MCF 10A (cell line): ENCODE data around the gene ARL13B. TPM values are rescaled to one million over a fixed set of nuclear protein-coding genes. Genes with fewer than 3 reads are reported as not detected.

Source experiments
- BruUV-seq: library from RNA; stranded (reverse); fragments of 400-500 nt; replicated peaks from 2 replicates; lab custom pipeline; 2021; lab: Mats Ljungman, UMichigan
- CTCF ChIA-PET: fragments of 300-600 bp; sonication (Branson Sonifier 250); formaldehyde crosslinking; extraction: SDS; loops from one replicate; lab custom pipeline; 2021; ENCODE audit warnings: antibody characterized with exemption, inconsistent platforms; lab: Yijun Ruan, JAX
- POLR2A ChIA-PET: fragments of 300-600, 350-650 bp; sonication (Branson Sonifier 250); formaldehyde crosslinking; extraction: SDS; loops from one replicate; lab custom pipeline; 2020; ENCODE audit warnings: antibody characterized with exemption, inconsistent platforms; lab: Yijun Ruan, JAX
- DNase-seq: peaks from one replicate; pipeline ENCODE4 v3.0.0-alpha.2; 2018; ENCODE audit not compliant: unreplicated experiment
- H3K27ac Mint-ChIP-seq: one replicate; pipeline ENCODE4 v1.8.0; 2022; ENCODE audit warnings: mild to moderate bottlenecking, low read depth, mixed read lengths; ENCODE audit not compliant: unreplicated experiment
- H3K27me3 Mint-ChIP-seq: one replicate; pipeline ENCODE4 v1.8.0; 2022; ENCODE audit warnings: mixed read lengths; ENCODE audit not compliant: insufficient read depth, unreplicated experiment
- H3K36me3 Mint-ChIP-seq: one replicate; pipeline ENCODE4 v1.8.0; 2022; ENCODE audit warnings: mild to moderate bottlenecking, moderate library complexity, mixed read lengths; ENCODE audit not compliant: insufficient read depth, unreplicated experiment
- H3K4me1 Mint-ChIP-seq: one replicate; pipeline ENCODE4 v1.8.0; 2022; ENCODE audit warnings: mixed read lengths; ENCODE audit not compliant: insufficient read depth, unreplicated experiment
- H3K4me3 Mint-ChIP-seq: one replicate; pipeline ENCODE4 v1.8.0; 2022; ENCODE audit warnings: mild to moderate bottlenecking, moderate library complexity, mixed read lengths; ENCODE audit not compliant: unreplicated experiment
- H3K9me3 Mint-ChIP-seq: one replicate; pipeline ENCODE4 v1.8.0; 2022; ENCODE audit warnings: mixed read lengths; ENCODE audit not compliant: unreplicated experiment
- intact Hi-C: fragments of 100-400 bp; cut with micrococcal nuclease; formaldehyde crosslinking; loops from 2 replicates; pipeline ENCODE4 v1.14.1; 2022
- total RNA-seq: library from RNA; stranded (reverse); gene quantifications from 2 replicates; pipeline ENCODE4 v1.2.3, GENCODE V29; 2022
- TF ChIP-seq, protein P1 (sequence below): fragments of 200-600 bp; IDR thresholded peaks from one replicate; pipeline ENCODE4 v1.8.0; 2022; ENCODE audit warnings: antibody characterized with exemption, mild to moderate bottlenecking; ENCODE audit not compliant: unreplicated experiment

Gene ARL13B
- total RNA-seq, 1 experiment from 2014 or later = 22.0 TPM

DNA sequence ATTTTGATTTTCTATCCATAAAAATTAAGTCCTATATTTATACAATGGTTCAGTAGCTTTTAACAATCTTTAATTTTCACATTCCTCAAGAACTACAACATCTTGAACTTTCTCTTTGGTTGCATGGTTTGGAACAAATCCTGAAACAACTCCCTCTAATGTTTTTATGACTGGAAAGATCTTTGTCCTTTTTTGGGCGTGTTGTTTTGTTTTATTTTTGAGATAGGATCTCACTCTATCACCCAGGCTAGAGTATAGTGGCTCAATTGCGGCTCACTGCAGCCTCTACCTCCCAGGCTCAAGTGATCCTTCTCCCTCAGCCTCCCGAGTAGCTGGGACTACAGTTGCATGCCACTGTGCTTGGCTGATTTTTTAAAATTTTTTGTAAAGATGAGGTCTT is 44.4 kb downstream of the ARL13B start:
- TF ChIP-seq, protein P1, sequence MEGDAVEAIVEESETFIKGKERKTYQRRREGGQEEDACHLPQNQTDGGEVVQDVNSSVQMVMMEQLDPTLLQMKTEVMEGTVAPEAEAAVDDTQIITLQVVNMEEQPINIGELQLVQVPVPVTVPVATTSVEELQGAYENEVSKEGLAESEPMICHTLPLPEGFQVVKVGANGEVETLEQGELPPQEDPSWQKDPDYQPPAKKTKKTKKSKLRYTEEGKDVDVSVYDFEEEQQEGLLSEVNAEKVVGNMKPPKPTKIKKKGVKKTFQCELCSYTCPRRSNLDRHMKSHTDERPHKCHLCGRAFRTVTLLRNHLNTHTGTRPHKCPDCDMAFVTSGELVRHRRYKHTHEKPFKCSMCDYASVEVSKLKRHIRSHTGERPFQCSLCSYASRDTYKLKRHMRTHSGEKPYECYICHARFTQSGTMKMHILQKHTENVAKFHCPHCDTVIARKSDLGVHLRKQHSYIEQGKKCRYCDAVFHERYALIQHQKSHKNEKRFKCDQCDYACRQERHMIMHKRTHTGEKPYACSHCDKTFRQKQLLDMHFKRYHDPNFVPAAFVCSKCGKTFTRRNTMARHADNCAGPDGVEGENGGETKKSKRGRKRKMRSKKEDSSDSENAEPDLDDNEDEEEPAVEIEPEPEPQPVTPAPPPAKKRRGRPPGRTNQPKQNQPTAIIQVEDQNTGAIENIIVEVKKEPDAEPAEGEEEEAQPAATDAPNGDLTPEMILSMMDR = no peak
- no peak for DNase-seq
- Mint-ChIP-seq H3K27me3 (no peaks in the 10 kb centered on the region), H3K4me3 (no peak overlapping the region), H3K36me3 (no peaks in the 10 kb centered on the region), H3K9me3 (no peaks in the 10 kb centered on the region), H3K27ac (no peak overlapping the region), H3K4me1 (peaks cover 9% of the 10 kb centered on the region)
- POLR2A ChIA-PET = no interaction called here
- intact Hi-C loops = no loop called here
- BruUV-seq = no TSS peak
- CTCF ChIA-PET = interaction anchor here (0.7 to 1.7 kb wide), 4 partner anchors 11 to 45 kb away, joined by 3 to 5 read pairs (median 4); no protein-coding TSS in a partner anchor

DNA sequence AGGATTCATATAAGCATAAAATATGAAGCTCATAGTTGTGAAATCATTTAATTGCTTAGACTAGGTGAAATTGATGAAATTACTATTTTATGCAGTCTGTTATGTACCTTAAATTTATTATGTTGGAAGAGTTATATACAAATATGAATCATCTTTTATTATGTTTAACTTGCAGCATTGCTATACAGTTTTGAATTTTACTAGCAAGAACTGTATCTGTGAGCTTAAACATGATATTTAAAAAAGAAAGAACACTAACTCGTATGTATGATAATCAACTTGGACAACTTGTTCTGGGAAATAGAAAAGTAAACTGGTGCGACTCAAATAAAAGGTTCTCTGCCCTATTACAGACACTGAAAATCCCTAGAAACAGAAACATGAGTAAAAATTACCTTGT is 46.7 kb downstream of the ARL13B start:
- Mint-ChIP-seq H3K27me3 (no peaks in the 10 kb centered on the region), H3K9me3 (no peaks in the 10 kb centered on the region), H3K27ac (no peak overlapping the region), H3K36me3 (no peaks in the 10 kb centered on the region), H3K4me3 (no peak overlapping the region), H3K4me1 (peaks cover 9% of the 10 kb centered on the region)
- no peak for DNase-seq
- TF ChIP-seq, protein P1 = no peak
- no TSS peak for BruUV-seq
- ChIA-PET POLR2A (no interaction called here), CTCF (interaction anchor here (1.3 kb wide), 1 partner anchor 10 kb away, joined by 4 read pairs; no protein-coding TSS in a partner anchor)
- intact Hi-C loops = no loop called here

DNA sequence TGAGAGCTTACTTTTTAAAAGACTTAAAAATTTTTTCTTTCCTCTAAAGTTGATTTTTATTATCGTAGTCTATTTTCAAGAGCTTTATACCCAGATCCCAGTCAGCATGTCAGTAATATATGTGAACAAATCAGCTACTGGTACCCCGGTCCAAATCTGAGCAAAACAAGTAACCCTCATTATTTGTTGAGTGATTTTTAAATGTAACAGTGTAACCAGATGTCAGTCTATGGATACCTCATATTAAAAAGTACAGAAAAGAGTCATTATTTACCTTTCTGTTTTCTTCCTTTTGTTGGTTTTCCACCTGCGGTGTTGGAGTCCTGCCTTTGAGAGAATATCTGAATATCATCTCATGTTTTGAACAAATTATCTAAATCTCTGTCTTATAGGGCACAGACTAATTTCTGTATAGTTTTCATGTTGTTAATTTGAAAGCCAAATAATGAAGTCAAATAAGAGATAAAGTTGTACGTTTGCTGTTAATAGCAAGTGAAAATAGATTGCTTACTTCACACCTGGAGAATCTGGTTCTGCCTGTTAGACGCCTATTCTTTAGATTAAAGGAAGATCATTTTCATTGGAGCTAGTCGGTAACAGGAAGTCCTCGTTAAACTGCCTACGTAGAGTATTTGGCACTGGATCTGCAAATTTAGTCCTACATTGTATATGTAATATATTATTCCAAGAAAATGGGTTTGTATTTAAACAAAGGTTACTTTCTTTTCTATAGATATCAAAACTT is 48.3 kb downstream of the ARL13B start, which contains the start of gene STX19:
Gene STX19, minus strand, starts transcription at position 505 of the 745 bp plus-strand sequence. CDS start 13,328 bp downstream, outside the sequence.
- no peaks in the 10 kb centered on the region for H3K9me3 Mint-ChIP-seq
- no peaks in the 10 kb centered on the region for H3K27me3 Mint-ChIP-seq
- H3K36me3 Mint-ChIP-seq = no peaks in the 10 kb centered on the region
- H3K4me1 Mint-ChIP-seq = peaks cover 9% of the 10 kb centered on the region
- H3K4me3 Mint-ChIP-seq = peak within 1 kb of the TSS; percentile 52
- POLR2A ChIA-PET = interaction anchor here (1.0 kb wide), 2 partner anchors 34 to 37 kb away, joined by 3 to 5 read pairs; partner anchors contain the start of genes DHFR2 and NSUN3
- peak within 1 kb of the TSS; percentile 35 for H3K27ac Mint-ChIP-seq
- no peak for DNase-seq
- BruUV-seq = no TSS peak
- intact Hi-C loops = no loop called here
- CTCF ChIA-PET = interaction anchor here (1.0 to 1.3 kb wide), 2 partner anchors 9 to 10 kb away, joined by 3 to 4 read pairs; no protein-coding TSS in a partner anchor
- TF ChIP-seq, protein P1 = no peak

DNA sequence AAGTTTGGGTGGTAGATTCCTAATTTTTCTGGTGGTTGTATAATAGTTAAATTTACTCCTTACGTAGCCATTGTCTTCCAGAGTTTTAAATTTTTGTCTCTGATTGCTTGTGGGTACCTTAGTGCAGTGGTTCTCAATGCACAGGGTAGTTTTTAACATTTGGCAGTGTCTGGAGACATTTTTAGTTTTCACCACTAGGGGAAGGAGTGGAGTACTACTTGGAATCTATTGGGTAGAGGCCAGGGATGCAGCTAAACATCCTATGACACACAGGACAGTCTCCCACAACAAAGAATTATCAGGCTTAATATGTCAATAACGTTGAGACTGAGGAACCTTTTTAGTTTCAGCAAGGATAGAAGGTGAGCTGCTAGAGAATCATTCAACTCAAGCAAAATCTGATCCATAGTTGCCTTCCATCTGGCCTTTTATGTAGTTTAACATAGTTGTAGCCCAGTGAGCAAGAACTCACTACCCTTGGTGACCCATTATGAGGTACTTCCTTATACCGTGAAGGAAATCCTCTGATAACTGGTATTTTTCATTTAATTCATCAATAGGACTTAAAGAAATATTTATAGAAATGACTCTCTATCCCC is 57.1 kb downstream of the ARL13B start:
- Mint-ChIP-seq H3K27ac (no peak overlapping the region), H3K4me3 (no peak overlapping the region), H3K4me1 (no peaks in the 10 kb centered on the region), H3K9me3 (no peaks in the 10 kb centered on the region), H3K27me3 (no peaks in the 10 kb centered on the region), H3K36me3 (peaks cover 20% of the 10 kb centered on the region)
- ChIA-PET CTCF (interaction anchor here (0.6 to 1.6 kb wide), 7 partner anchors 10 to 133 kb away, joined by 3 to 6 read pairs (median 3); no protein-coding TSS in a partner anchor), POLR2A (interaction anchor here (0.7 to 2.1 kb wide), 3 partner anchors 14 to 32 kb away, joined by 3 to 9 read pairs (median 4); partner anchors contain the start of genes DHFR2 and NSUN3)
- intact Hi-C loops = no loop called here
- TF ChIP-seq, protein P1 = peak; percentile 48
- no TSS peak for BruUV-seq
- DNase-seq = peak; percentile 59
